GM23338 (cell line): ENCODE results near the gene SERPINH1.

Experiments used
- EZH2 ChIP-seq: fragments of 200-600 bp; sonication (generic); IDR thresholded peaks from one replicate; pipeline ENCODE4 v1.8.0; 2017; ENCODE audit warnings: antibody characterized with exemption, mild to moderate bottlenecking, low read depth; ENCODE audit not compliant: unreplicated experiment
- EZH2phosphoT487 ChIP-seq: fragments of 200-600 bp; sonication (generic); IDR thresholded peaks from one replicate; pipeline ENCODE4 v1.8.1; 2018; ENCODE audit warnings: antibody characterized with exemption; ENCODE audit not compliant: unreplicated experiment
- JUNB ChIP-seq: IDR thresholded peaks from one replicate; pipeline ENCODE4 v1.6.1; 2016; ENCODE audit warnings: antibody characterized with exemption; ENCODE audit not compliant: unreplicated experiment
- POLR2AphosphoS5 ChIP-seq: IDR thresholded peaks from 2 replicates; pipeline ENCODE4 v1.6.1; 2016; ENCODE audit warnings: antibody characterized with exemption, low read depth
- ZNF114 ChIP-seq: fragments of 250-450 bp; sonication (Bioruptor Pico); IDR thresholded peaks from 2 replicates; pipeline ENCODE4 v1.5.0; 2020; ENCODE audit warnings: mild to moderate bottlenecking, moderate library complexity
- ZNF331 ChIP-seq: fragments of 250-450 bp; sonication (Bioruptor Pico); IDR thresholded peaks from 2 replicates; pipeline ENCODE4 v1.5.0; 2020; ENCODE audit warnings: low read depth, mild to moderate bottlenecking, moderate library complexity
- TF ChIP-seq, protein P1 (sequence below), 2 experiments: fragments of 200-600 bp in 1 of 2; sonication (generic) in 1 of 2; conservative IDR thresholded peaks; 2 replicates each; pipeline versions ENCODE4 v1.5.1 to v1.6.1; 2016 to 2017; ENCODE audit warnings: antibody characterized with exemption in 2 of 2, low read depth in 2 of 2, mild to moderate bottlenecking in 2 of 2, moderate library complexity in 1 of 2
- TF ChIP-seq, protein P2 (sequence below): IDR thresholded peaks from one replicate; pipeline ENCODE4 v1.6.1; 2018; ENCODE audit warnings: antibody characterized with exemption; ENCODE audit not compliant: unreplicated experiment
- TF ChIP-seq, protein P3 (sequence below): IDR thresholded peaks from 2 replicates; pipeline ENCODE4 v1.6.1; 2016; ENCODE audit warnings: antibody characterized with exemption

DNA sequence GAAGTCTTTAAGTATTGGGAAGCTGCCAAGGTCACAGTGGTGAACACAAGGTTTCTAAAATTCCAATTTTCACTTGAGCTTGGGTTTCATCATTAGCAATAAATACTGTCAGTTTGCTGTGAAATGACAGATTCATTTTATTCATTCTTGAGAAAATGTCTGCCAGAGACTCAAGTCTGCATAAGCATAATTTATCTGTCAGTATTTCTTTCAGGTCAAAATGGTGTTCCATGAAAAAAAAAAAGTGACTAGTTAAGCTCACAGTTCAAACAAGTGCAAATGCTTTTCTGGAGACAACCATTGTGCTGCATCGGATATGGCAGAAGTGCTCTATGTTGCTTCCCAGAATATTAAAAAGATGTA, 28.2 kb upstream of the SERPINH1 start:
- TF ChIP-seq, protein P1, sequence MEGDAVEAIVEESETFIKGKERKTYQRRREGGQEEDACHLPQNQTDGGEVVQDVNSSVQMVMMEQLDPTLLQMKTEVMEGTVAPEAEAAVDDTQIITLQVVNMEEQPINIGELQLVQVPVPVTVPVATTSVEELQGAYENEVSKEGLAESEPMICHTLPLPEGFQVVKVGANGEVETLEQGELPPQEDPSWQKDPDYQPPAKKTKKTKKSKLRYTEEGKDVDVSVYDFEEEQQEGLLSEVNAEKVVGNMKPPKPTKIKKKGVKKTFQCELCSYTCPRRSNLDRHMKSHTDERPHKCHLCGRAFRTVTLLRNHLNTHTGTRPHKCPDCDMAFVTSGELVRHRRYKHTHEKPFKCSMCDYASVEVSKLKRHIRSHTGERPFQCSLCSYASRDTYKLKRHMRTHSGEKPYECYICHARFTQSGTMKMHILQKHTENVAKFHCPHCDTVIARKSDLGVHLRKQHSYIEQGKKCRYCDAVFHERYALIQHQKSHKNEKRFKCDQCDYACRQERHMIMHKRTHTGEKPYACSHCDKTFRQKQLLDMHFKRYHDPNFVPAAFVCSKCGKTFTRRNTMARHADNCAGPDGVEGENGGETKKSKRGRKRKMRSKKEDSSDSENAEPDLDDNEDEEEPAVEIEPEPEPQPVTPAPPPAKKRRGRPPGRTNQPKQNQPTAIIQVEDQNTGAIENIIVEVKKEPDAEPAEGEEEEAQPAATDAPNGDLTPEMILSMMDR (conservative IDR thresholded peaks at IDR 0.05; ENCODE audit: low read depth in 2 of 2), result no peak
- TF ChIP-seq EZH2 (no peak), POLR2AphosphoS5 (no peak), EZH2phosphoT487 (no peak), JUNB (no peak), ZNF331 (CRISPR knock-in tag) (no peak), ZNF114 (CRISPR knock-in tag) (no peak)
- TF ChIP-seq, protein P2, sequence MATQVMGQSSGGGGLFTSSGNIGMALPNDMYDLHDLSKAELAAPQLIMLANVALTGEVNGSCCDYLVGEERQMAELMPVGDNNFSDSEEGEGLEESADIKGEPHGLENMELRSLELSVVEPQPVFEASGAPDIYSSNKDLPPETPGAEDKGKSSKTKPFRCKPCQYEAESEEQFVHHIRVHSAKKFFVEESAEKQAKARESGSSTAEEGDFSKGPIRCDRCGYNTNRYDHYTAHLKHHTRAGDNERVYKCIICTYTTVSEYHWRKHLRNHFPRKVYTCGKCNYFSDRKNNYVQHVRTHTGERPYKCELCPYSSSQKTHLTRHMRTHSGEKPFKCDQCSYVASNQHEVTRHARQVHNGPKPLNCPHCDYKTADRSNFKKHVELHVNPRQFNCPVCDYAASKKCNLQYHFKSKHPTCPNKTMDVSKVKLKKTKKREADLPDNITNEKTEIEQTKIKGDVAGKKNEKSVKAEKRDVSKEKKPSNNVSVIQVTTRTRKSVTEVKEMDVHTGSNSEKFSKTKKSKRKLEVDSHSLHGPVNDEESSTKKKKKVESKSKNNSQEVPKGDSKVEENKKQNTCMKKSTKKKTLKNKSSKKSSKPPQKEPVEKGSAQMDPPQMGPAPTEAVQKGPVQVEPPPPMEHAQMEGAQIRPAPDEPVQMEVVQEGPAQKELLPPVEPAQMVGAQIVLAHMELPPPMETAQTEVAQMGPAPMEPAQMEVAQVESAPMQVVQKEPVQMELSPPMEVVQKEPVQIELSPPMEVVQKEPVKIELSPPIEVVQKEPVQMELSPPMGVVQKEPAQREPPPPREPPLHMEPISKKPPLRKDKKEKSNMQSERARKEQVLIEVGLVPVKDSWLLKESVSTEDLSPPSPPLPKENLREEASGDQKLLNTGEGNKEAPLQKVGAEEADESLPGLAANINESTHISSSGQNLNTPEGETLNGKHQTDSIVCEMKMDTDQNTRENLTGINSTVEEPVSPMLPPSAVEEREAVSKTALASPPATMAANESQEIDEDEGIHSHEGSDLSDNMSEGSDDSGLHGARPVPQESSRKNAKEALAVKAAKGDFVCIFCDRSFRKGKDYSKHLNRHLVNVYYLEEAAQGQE, result no peak
- TF ChIP-seq, protein P3, sequence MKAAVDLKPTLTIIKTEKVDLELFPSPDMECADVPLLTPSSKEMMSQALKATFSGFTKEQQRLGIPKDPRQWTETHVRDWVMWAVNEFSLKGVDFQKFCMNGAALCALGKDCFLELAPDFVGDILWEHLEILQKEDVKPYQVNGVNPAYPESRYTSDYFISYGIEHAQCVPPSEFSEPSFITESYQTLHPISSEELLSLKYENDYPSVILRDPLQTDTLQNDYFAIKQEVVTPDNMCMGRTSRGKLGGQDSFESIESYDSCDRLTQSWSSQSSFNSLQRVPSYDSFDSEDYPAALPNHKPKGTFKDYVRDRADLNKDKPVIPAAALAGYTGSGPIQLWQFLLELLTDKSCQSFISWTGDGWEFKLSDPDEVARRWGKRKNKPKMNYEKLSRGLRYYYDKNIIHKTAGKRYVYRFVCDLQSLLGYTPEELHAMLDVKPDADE, result no peak
